ENCODE data around the gene CCDC146.

Gene CCDC146

GRCh38 chr7:77338883-77339629, 216.6 kb downstream of the CCDC146 start:
- no peak overlapping the region for H3K9ac ChIP-seq (ENCODE audit: low read length)
- H3K36me3 ChIP-seq (ENCODE audit: control insufficient read depth in 1 of 2, insufficient read depth in 2 of 2, low read depth in 1 of 2, low read length in 2 of 2): no peaks in the 10 kb centered on the region
- no peaks in the 10 kb centered on the region for H3K79me1 ChIP-seq (replicated peaks; ENCODE audit: low read length, poor library complexity, severe bottlenecking)
- peak; percentile 48 for DNase-seq
- no peak overlapping the region for H2BK15ac ChIP-seq (ENCODE audit: low read depth, poor library complexity, severe bottlenecking)
- H2BK5ac ChIP-seq (ENCODE audit: low read depth, low read length, poor library complexity, severe bottlenecking): no peak overlapping the region
- no peak overlapping the region for H2BK12ac ChIP-seq (ENCODE audit: low read length in 2 of 2)
- H3K4me2 ChIP-seq (ENCODE audit: low read length, poor library complexity, severe bottlenecking): no peak overlapping the region
- H3K4ac ChIP-seq (ENCODE audit: low read depth in 1 of 2, low read length in 2 of 2): no peak overlapping the region
- no peak overlapping the region for H4K91ac ChIP-seq (ENCODE audit: low read length)
- H3K27me3 ChIP-seq (ENCODE audit: control insufficient read depth in 1 of 2, insufficient read depth in 1 of 2, low read length in 2 of 2): no peaks in the 10 kb centered on the region
- H3K14ac ChIP-seq (ENCODE audit: low read length in 2 of 2): no peak overlapping the region
- no peak overlapping the region for H2AFZ ChIP-seq (ENCODE audit: low read depth, low read length)
- no peak overlapping the region for H2BK120ac ChIP-seq (ENCODE audit: low read depth, low read length)
- no peak overlapping the region for H3K4me3 ChIP-seq (ENCODE audit: insufficient read depth in 1 of 2, low read depth in 1 of 2, low read length in 2 of 2)
- H3K18ac ChIP-seq (ENCODE audit: low read depth in 1 of 2, low read length in 2 of 2): no peak overlapping the region
- no peak overlapping the region for H3K23ac ChIP-seq (ENCODE audit: low read length in 2 of 2)
- H3K27ac ChIP-seq (ENCODE audit: low read length, poor library complexity, severe bottlenecking): no peak overlapping the region
- WGBS: 48% methylated on average over 4 of the region's 5 CpGs
- no peaks in the 10 kb centered on the region for H3K9me3 ChIP-seq (ENCODE audit: control insufficient read depth, low read length)
- H2AK5ac ChIP-seq (ENCODE audit: low read length, severe bottlenecking): no peak overlapping the region
- H3K4me1 ChIP-seq (ENCODE audit: control insufficient read depth, insufficient read depth, low read depth, low read length): no peaks in the 10 kb centered on the region
- H4K8ac ChIP-seq (ENCODE audit: low read length): no peak overlapping the region

- Histone ChIP-seq H3K9me3 (ENCODE audit: control insufficient read depth, low read length) (no peaks in the 10 kb centered on the region), H2BK15ac (ENCODE audit: low read depth, poor library complexity, severe bottlenecking) (no peak overlapping the region), H2BK120ac (ENCODE audit: low read depth, low read length) (no peak overlapping the region), H2AK5ac (ENCODE audit: low read length, severe bottlenecking) (no peak overlapping the region), H4K8ac (ENCODE audit: low read length) (no peak overlapping the region), H3K27me3 (ENCODE audit: control insufficient read depth in 1 of 2, insufficient read depth in 1 of 2, low read length in 2 of 2) (no peaks in the 10 kb centered on the region), H3K4me2 (ENCODE audit: low read length, poor library complexity, severe bottlenecking) (no peak overlapping the region), H3K4me3 (ENCODE audit: insufficient read depth in 1 of 2, low read depth in 1 of 2, low read length in 2 of 2) (no peak overlapping the region), H2BK5ac (ENCODE audit: low read depth, low read length, poor library complexity, severe bottlenecking) (no peak overlapping the region), H3K18ac (ENCODE audit: low read depth in 1 of 2, low read length in 2 of 2) (no peak overlapping the region), H2AFZ (ENCODE audit: low read depth, low read length) (no peak overlapping the region), H4K91ac (ENCODE audit: low read length) (no peak overlapping the region), H3K79me1 (replicated peaks; ENCODE audit: low read length, poor library complexity, severe bottlenecking) (no peaks in the 10 kb centered on the region), H3K4ac (ENCODE audit: low read depth in 1 of 2, low read length in 2 of 2) (no peak overlapping the region), H3K4me1 (ENCODE audit: control insufficient read depth, insufficient read depth, low read depth, low read length) (no peaks in the 10 kb centered on the region), H3K27ac (ENCODE audit: low read length, poor library complexity, severe bottlenecking) (no peak overlapping the region), H2BK12ac (ENCODE audit: low read length in 2 of 2) (no peak overlapping the region), H3K36me3 (ENCODE audit: control insufficient read depth in 1 of 2, insufficient read depth in 2 of 2, low read depth in 1 of 2, low read length in 2 of 2) (no peaks in the 10 kb centered on the region), H3K14ac (ENCODE audit: low read length in 2 of 2) (no peak overlapping the region), H3K23ac (ENCODE audit: low read length in 2 of 2) (no peak overlapping the region), H3K9ac (ENCODE audit: low read length) (no peak overlapping the region)
- WGBS: 82% methylated on average over 3 of the region's 5 CpGs
- DNase-seq: no peak
These were observed 217.3 kb downstream of the CCDC146 start for GRCh38 chr7:77339726-77340125.
